Measurements from ENCODE around the gene PDE7B.

- no peak for TF ChIP-seq EZH2 (optimal IDR thresholded peaks at IDR 0.05; ENCODE audit: low read depth, low read length)
- no peak for TF ChIP-seq CTCF (IDR thresholded peaks at IDR 0.05; ENCODE audit: low read length)
- TF ChIP-seq EZH2phosphoT487 (IDR thresholded peaks at IDR 0.05; ENCODE audit: low read length), result no peak
Measured at GRCh38 chr6:136037242-136037875, 185.9 kb downstream of the PDE7B start.

All from MM.1S (cell line).